Germinal center (tissue), 1 donor: ENCODE data around the gene LGI1.
"Not testable (repeated sequence)": the region's sequence is repeated elsewhere in the genome, so short reads cannot be mapped to it uniquely, and the experiment has no call there.

Experiments used
- DNase-seq: peaks from one replicate; pipeline ENCODE4 v3.0.0; 2012; ENCODE audit warnings: mixed read lengths, low spot score

The LGI1 gene

DNA sequence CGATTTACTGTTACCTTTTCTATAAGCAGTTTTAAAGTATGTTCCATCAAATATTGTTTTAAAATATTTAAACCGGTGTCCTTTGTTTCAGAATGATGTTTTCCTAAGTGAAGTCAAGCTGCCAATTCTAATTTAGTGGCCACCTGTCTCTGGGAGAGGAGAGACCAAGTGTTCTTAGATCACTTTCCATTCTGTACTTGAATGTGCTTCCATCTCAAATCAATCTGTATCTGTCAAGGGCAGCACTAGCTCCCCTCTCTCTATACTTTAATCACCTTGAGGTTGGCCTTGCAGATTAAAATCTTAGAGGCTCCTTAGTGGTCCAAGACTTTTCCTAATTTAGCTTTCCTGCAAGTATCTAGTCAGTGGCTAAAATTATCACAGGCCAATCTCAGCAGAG lies 49.6 kb downstream of the LGI1 start:
- DNase-seq, result no peak

DNA sequence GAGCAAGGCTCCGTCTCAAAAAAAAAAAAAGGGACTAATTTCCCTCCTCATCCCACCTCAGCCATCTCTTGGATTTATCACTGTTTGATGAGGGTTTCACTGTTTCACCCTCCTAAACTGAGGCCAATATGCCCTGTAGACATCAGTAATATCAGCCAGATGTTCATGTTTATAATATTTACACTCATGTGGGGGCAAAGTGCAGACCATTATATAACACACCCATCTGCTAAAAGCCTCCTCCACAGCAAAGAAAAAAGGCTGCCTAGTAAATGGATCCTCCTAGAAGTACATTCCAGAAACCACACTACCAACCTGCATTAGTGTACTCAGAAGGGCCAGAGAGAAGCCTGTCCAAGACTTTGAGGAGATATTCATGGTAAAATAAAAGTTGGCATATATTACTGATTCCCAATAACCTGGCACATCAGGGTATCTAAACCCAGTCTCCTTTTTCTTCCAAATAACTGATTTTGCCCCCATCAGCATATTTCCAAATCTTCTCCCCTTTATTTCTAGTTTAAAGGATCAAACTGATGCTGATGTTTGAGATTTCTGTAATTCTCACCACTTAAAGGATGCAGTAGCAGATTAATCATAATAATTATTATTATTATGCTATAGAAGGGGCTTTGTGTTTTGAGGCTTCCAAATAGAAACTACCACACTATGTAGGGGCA lies 55.1 kb downstream of the LGI1 start:
- DNase-seq, result no peak

- peak; percentile 28 for DNase-seq
Measured at GRCh38 chr10:93813507-93814465, 56.0 kb downstream of the LGI1 start.

GRCh38 chr10:93815304-93816096 lies 57.8 kb downstream of the LGI1 start:
- no peak for DNase-seq

GRCh38 chr10:93816123-93816747 lies 58.5 kb downstream of the LGI1 start:
- DNase-seq, result peak; percentile 22

DNA sequence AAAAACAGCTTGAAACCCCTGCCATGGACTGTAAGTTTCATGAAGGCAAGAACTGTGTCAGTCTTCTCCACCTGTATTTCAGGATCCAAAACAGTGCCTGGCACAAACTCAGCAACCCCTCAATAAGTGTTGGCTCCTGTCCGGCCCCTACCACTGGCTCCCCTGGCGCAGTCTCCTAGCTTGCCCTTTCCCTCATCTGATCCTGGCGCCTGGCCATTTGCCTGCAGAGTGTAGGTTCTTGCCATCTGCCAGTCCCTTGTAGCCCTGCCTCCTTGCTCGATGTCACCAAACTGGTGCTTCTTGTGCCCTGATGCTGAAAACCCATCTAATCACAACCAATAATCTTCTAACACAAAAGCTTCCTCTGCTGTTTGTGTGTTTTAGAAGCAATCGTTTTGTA lies 60.4 kb downstream of the LGI1 start:
- no peak for DNase-seq

GRCh38 chr10:93819520-93819919 lies 61.8 kb downstream of the LGI1 start:
- no peak for DNase-seq

- no peak for DNase-seq
Measured at GRCh38 chr10:93820434-93820833, 62.7 kb downstream of the LGI1 start.

- no peak for DNase-seq
Measured at GRCh38 chr10:93821051-93821772, 63.5 kb downstream of the LGI1 start.

DNA sequence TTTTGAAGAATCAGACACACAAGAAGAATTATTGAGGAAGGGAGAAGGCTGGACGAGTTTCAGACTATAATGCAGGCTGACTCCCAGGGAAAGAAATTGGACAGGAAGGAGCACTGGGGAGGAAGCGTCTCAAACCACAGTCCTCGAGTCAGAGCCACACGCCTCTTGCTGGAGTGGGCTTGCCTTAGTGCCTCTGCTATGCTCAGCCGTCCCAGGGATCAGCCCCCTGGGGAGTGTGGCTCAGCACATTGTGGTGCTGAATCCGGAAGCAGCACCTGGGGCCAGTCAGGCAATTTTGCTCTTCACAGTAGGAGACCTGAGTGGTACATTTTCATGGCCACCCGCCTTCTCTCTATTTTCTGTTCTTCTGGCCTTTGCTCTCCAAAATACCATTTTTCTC lies 68.6 kb downstream of the LGI1 start:
- DNase-seq, result no peak

DNA sequence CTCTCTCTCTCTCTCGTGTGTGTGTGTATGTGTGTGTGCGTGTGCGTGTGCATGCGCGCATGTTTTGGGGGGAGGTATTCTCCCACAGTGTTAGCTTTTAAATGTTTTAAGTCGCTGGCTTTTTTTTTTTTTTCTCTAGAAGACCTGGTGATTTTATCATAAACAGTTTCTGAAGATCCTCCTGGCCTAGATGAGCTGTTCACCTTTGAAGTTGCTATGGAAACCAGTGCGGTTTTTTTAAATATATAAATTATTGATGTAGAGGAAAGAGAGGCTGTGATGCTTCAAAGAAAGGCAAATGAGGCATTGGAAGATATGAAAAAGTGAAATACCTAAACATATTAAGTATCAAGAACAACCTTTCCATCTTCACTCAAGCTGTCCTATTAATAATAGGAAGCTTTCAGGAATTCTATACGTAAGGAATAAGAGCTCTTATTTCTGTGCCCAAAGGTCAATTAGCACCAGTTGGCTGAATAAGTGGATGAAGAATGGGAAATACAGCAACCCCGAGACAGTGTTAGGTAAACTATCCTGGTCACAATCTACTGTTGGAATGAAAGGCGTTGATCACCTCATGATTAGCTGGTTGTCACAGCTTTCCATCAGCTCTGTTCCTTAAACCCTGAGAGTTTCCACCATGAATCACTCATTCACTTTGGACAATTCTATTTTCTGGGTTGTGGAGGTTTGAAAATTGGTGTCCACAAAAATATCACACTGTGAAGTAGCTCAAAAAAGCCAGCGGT lies 69.5 kb downstream of the LGI1 start:
- no peak for DNase-seq

DNA sequence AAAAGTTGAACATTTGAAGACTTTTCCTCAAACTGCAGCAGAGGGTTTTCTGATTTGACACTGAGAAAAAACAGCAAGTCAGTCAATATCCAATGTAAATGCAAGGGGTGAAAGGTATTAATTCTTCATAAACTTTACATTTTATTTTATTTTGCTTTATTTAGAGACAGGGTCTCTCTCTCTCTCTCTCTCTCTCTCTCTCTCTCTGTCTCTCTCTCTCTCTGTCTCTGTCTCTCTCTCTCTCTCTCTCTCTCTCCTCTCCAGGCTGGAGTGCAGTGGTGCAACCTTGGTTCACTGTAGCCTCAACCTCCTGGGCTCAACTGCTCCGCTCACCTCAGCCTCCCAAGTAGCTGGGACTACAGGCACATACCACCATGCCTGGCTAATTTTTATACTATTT lies 73.3 kb downstream of the LGI1 start:
- not testable (repeated sequence) for DNase-seq

DNA sequence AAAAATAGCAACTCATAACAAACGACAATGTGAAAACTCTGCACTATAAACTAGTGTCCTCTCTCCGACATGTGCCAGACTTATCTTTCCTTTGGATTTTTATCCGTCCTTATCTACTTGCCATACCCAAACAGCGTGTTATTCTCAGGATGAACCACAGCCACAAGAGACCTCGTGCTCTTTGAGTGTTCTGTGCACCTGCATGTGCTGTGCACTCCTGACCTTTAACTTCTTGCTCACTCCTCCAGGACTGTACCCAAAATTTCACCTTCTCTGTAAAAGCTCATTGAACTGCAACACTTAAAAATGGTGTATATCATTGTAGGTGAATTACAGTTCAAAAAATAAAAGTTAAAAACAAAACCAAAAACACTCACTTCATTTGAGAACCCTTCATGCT lies 78.0 kb downstream of the LGI1 start:
- no peak for DNase-seq

- no peak for DNase-seq
Measured at GRCh38 chr10:93837822-93838221, 80.1 kb downstream of the LGI1 start.

DNA sequence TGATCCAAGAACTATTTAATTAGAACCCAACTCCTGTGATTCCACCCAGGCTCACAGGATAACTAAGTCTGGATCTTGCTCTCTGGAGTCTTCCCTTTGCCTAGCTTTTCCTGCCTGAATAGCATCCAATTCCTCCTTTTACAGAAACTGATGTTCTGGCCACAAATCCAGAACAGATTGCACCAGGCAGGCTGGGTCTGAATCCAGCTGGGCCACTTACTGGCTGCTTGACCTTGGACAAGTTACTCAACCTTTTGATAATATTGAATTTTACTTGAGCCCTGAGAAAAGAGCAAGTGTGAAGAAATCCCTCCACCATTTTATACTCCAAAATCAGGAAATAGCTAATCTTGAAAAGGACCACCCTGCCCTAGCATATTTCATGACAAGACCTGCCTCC lies 80.5 kb downstream of the LGI1 start:
- no peak for DNase-seq

DNA sequence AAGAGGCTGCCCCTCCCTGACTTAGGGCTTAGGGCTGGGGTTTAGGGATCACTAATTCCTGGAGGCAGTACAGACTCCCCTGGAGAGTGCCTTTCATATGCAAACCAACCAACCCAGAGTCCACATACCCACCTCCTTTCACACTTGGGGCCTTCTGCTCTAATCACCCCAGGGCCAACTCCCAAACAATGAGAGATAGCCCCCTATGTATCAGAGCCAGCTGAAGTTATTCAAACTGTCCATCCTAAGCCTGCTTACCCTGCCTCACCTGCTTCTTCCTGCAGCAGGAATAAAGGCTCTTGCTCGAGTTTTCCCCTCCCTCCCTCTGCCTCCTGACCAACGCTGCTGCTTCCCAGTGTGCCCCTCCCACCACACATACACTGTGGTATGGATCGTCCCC lies 84.2 kb downstream of the LGI1 start:
- DNase-seq, result no peak

DNA sequence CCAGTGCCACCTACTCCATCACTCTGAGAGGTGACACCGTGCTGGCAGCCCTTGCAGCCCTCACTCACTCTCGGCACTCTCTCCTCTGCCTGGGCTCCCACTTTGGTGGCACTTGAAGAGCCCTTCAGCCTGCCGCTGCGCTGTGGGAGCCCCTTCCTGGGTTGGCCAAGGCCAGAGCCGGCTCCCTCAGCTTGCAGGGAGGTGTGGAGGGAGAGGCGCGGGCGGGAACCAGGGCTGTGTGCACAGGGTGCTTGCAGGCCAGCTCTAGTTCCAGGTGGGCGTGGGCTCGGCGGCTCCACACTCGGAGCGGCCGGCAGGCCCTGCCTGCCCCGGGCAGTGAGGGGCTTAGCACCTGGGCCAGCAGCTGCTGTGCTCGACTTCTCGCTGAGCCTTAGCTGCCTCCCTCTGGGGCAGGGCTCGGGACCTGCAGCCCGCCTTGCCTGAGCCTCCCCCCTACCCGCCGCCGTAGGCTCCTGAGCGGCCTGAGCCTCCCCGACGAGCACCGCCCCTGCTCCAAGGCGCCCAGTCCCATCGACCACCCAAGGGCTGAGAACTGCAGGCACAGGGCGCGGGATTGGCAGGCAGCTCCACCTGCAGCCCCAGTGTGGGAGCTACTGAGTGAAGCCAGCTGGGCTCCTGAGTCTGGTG lies 87.4 kb downstream of the LGI1 start:
- no peak for DNase-seq
